Embryonic facial prominence (tissue), 1 donor: ENCODE results near the gene ZNF561.
"Not testable (repeated sequence)": the region's sequence is repeated elsewhere in the genome, so short reads cannot be mapped to it uniquely, and the experiment has no call there.

Experiments
- DNase-seq: peaks from one replicate; pipeline ENCODE4 v3.0.0-alpha.2; 2016; ENCODE audit errors: extremely low spot score

ZNF561 gene

DNA sequence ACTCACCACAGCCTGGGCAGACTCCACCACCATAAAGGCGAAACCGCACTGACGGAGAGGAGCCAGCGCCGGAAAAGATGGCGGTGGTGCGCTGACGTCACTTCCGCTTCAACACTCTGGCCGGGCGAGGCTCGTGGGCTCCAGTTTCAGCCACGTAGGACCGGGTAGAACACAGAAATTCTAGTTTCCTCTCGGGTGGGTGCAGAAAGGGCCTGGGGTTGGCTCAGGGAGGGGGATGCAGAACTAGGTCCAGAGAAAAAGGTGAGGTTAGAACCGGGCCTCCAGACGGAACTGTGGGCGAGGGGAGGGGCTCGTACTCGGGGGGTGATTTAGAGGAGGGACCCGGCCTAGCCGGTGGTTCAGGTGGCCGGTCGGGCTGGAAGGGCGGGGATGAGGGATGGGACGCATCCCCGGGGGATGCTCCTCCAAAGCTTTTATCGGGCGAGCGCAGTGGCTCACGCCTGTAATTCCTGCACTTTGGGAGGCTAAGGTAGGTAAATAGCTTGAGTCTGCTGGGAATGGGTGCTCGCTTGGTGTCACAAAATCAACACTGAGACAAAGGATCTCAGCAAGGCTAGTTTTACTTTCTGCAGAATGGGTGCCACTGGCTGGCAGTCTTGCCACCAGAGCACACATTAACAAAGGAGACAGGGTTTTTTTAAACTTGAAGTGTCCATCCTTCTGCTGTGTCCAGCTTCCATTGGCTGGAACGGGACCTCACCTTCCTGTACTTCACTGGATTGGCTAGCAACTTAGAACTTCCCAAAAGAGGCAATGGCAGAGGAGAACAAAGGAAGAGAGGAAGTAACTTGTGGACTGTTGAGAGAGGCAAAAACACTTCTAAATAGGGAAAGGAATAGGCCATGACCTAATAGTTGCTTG lies at the start of gene ZNF561:
Gene ZNF561 (minus strand): TSS at position 77 of the 882 bp plus-strand sequence. CDS start 1,776 bp downstream, outside the sequence.
- DNase-seq = peak; percentile 78

DNA sequence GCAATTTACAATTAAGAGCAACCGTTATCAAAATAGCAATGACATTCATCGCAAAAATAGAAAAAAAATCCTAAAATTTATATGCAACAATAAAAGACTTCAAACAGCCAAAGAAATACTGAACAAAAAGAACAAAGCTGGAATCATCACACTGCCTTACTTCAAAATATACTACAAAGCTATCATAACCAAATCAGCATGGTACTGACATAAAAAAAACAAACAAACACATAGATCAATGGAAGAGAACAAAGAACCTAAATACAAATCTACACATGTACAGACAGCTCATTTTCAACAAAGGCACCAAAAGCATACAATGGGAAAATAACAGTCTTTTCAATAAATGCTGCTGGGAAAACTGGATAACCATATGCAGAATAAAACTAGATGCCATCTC lies 47.5 kb upstream of the ZNF561 start:
- no peak for DNase-seq

DNA sequence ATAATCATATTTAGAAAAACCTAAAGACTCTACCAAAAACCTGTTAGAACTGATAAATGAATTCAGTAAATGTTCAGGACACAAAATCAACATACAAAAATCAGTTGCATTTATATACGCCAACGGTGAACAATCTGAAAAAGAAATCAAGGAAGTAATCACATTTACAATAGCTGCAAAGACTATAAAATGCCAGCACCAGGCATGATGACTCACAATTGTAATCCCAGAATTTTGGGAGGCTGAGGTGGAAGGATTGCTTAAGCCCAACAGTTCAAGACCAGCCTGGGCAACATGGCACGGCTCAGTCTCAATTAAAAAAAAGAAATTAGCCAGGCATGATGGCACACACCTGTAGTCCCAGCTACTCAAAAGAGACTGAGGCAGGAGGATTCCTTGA lies 46.9 kb upstream of the ZNF561 start:
- no peak for DNase-seq

DNA sequence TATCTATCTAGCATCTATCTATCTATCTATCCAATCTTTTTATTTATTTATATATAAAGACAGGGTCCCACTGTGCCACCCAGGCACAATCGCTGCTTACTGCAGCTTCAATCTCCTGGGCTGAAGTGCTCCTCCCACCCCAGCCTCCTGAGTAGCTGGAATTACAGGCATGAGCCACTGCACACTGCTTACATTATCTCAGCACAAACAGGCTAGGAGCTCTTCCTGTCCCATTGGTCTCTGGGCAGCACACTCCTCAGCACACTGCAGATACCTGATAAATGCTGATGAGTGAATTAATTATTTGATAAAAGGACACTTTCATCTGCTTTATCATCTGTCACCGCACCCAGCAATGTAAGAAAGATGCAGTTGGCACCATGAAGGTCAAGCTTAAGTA lies 37.7 kb upstream of the ZNF561 start:
- no peak for DNase-seq

DNA sequence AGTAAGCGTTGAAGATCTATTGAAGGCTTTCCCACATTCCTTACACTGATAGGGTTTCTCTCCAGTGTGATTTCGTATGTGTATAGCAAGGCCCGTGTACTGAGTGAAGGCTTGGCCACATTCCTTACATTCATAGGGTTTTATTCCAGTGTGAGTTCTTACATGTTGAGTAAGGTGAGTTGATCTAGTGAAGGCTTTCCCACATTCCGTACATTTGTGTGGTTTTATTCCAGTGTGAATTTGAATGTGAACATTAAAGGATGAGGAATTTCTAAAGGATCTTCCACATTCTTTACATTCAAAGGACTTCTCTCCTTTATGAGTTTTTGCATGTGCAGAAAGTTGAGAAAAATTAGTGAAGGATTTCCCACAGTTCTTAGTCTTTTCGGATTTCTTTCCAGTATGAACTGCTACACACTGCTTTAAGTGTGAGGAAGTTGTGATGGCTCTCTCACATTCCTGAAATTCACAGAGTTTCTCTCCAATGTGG lies 32.1 kb upstream of the ZNF561 start:
- not testable (repeated sequence) for DNase-seq

DNA sequence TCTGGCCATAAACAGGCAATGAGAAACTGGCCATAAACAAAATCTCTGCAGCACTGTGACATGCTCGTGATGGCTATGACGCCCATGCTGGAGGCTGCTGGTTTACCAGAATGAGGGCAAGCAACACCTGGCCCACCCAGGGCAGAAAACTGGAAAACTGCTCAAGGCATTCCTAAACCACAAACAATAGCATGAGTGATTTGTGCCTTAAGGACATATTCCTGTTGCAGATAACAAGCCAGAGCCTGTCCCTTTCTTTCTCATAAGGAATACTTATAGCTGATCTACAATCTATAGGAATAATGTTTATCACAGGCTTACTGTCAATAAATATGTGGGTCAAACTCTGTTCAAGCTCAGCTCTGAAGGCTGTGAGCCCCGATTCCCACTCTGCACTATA lies 30.4 kb upstream of the ZNF561 start:
- not testable (repeated sequence) for DNase-seq

DNA sequence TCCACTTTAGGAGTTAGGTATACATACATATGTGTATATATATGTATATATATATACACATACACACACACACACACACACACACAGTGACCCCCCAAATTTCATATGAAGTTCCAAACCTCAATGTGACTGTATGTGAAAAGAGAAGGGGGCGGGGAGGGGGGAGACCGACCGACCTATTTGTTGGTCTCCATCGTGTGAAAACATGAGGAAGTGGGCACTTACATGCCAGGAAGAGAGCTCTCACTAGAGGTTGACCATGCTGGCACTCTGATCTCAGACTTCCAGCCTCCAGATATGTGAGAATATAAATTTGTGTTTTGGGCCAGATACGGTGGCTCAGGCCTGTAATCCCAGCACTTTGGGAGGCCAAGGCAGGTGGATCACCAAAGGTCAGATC lies 29.3 kb upstream of the ZNF561 start:
- DNase-seq = no peak

DNA sequence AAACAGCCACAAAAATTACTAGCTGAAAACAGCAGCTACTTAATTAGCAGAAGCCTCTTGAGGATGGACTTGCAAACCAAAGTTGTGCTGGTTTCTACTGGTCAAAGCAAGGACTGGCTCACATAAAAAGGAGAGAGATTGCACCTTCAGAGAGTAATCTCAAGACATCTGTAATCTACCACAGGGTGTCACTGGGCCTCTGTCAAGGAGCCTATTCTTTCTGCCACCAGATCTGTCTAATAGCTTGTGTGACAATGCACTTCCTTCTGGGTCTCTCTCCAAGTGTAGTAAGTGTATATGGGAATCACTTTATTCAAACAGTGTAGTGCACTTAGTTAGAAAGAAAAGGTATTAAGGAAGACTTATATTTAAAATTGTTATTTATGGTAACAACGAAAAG lies 24.4 kb upstream of the ZNF561 start:
- no peak for DNase-seq

DNA sequence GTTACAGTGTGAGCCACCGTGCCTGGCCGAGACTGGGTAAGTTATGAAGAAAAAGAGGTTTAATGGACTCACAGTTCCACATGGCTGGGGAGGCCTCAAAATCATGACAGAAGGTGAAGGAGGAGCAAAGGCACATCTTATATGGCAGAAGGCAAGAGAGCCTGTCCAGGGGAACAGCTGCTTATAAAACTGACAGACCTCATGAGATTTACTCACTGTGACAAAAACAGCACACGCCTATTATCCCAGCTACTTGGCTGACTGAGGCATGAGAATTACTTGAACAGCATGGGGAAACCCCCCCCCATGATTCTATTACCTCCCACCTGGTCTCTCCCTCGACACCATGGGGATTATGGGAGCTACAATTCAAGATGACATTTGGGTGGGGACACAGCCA lies 23.4 kb upstream of the ZNF561 start:
- no peak for DNase-seq

DNA sequence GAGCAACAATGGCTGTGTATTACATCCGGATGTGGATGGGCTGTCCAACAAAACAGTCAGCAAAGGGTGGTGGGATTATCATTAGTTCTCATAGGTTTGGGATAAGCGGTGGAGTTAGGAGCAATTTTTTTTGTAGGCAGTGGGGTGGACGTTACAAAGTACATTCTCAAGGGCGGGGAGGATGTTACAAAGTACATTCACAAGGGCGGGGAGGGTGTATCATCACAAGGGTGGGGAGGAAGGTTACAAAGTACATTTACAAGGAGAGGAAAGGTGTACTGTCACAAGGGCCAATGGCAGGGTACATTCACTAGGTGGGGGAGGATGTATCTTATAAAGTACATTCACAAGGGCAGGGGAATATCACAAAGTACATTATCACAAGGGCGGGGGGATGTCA lies 20.8 kb upstream of the ZNF561 start:
- no peak for DNase-seq

DNA sequence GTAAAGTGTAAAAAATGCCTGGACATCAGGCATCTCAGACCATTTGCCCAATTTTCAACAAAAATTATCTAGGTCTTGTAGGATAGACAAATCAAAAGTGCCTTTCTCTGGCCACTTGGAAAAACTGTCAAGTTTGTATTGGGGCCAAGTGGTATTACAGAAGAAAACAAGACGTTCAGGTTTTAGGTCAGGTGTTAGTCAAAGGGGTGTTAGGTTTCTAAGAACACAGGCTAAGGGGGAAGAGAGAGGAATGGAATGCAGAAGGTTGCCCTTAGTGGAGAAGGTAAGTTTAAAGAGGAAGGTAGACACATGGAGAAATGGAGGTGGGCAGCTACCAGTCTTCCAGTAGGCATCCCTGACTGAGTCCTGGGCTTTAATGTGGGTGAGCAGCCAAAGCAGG lies 19.9 kb upstream of the ZNF561 start:
- DNase-seq = no peak

DNA sequence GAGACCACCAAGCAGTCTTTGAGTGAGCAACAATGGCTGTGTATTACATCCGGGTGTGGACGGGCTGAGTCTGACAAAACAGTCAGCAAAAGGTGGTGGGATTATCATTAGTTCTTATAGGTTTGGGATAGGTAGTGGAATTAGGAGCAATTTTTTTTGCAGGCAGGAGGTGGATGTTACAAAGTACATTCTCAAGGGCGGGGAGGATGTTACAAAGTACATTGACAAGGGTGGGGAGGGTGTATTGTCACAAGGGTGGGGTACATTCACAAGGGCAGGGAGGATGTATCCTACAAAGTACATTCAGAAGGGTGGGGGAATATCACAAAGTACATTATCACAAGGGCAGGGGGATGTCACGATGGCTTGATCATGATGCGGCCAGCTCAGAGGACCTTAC lies 15.0 kb upstream of the ZNF561 start:
- DNase-seq = no peak

DNA sequence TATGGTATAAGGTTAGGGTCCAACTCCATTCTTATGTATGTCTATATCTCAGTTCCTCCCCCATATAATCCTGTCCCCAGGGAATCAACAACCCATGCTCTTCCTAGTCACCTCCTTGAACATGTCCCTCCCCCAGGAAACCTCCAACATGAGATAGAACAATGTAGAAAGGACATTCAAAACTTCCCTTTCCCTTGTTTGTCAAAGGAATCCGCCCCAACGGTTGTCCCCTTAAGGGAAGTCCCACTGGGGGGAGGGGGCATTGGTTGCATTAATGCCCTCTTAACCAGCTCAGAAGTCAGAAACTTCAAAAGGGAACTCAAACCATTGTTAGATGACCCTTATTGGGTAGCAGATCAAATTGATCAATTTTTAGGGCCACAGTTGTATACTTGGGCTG lies 6.8 kb upstream of the ZNF561 start:
- no peak for DNase-seq

DNA sequence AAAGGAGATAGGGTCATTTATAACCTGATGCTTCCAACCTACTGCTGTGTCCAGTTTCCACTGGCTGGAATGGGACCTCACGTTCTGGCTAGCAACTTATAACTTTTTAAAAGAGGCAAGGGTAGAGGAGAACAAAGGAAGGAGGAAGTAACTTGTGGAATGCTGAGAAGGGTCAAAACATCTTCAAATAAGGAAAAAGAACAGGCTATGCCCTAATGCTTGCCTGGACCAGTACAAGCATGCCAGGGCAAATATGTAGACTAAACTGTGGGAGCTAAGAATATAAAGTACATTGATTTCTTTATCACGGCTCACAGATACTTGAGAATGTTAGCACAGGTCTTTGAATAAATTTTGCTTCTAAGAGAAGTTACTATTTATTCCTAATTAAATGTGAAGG lies 1.5 kb upstream of the ZNF561 start:
- DNase-seq = no peak

DNA sequence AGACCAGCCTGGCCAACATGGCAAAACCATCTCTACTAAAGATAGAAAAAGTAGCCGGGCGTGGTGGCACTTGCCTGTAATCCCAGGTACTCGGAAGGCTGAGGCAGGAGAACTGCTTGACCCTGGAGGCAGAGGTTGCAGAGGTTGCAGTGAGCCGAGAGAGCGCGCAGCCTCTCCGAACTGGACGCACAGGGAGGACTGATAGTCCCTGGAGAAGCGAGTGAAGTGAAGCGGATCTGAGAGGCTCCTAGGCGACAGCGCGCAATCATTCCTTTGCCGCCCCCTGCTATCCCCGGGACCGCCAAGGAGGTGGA lies 233 bp downstream of the ZNF561 start:
- no peak for DNase-seq

DNA sequence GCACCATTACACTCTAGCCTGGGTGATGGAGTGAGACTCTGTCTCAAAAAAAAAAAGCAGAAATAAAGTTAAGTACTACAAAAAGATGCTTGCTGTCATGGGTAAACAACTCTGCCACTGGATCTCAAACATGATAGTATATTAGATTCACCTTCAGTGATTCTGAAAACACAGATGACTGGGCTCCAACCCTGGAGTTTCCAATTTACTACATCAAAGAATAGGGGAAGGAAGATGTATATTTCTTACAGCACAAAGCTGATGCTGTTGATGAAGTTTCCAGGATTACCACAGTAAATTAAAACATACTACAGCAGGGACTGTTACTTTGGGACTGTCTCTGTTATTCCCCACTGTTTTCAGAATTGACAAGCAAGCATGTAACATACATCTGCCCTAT lies 5.2 kb downstream of the ZNF561 start:
- DNase-seq = no peak

DNA sequence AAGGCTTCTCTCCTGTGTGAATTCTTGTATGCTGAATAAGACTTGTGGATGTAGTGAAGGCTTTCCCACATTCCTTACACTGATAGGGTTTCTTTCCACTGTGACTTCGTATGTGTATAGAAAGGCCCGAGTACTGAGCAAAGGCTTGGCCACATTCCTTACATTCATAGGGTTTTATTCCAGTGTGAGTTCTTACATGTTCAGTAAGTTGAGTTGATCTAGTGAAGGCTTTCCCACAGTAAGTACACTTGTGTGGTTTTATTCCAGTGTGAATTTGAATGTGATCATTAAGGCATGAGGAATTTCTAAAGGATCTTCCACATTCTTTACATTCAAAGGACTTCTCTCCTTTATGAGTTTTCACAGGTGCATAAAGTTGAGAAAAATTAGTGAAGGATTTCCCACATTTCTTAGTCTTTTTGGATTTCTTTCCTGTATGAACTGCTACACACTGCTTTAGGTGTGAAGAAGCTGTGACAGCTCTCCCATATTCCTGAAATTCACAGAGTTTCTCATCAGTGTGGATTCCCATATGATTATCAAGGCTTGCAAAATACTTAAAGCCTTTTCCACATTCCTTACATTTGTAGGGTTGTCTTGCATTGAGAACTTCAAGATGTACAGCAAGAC lies 10.4 kb downstream of the ZNF561 start:
- DNase-seq = no peak

DNA sequence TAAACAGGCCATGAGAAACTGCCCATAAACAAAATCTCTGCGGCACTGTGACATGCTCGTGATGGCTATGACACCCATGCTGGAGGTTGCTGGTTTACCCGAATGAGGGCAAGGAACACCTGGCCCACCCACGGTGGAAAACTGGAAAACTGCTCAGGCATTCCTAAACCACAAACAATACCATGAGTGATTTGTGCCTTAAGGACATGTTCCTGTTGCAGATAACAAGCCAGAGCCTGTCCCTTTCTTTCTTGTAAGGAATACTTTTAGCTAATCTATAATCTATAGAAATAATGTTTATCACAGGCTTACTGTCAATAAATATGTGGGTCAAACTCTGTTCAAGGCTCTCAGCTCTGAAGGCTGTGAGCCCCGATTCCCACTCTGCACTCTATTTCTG lies 12.1 kb downstream of the ZNF561 start:
- DNase-seq = no peak

DNA sequence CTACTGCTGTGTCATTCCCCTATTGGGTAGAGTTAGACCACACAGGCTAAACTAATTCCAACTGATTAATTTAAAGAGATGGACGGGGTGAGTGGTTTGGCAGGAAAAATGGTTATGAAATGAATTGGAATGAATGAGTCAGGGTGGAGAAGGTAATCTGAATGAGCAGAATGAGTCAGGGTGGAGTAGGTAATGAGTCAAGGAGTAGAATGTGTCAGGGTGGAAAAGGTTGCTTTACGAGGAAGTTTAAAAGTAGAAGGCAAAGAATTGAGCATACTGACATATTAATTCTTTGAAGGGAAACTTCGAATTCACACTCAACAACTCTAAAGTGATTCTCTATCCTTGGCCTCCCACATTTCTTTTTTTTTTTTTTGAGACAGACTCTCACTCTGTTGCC lies 24.0 kb downstream of the ZNF561 start:
- DNase-seq = no peak

DNA sequence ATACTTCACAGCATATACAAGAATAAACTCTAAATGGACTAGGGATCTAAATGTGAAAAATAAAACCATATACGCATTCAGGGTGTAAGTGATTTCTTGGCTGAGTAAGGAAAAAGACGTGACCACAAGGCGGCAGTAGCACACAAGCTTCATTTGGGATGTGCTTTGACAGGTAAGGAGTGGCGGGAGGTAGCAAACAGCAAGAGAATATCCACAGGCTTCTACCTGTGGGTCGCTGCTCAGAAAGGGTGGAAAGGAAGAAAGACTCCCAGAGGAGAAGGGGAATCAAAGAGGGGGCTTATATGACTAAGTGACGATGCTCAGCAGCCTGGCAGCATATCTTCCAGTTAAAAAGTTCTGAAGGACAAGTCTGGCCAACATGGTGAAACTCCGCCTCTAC lies 34.3 kb downstream of the ZNF561 start:
- peak; percentile 50 for DNase-seq

DNA sequence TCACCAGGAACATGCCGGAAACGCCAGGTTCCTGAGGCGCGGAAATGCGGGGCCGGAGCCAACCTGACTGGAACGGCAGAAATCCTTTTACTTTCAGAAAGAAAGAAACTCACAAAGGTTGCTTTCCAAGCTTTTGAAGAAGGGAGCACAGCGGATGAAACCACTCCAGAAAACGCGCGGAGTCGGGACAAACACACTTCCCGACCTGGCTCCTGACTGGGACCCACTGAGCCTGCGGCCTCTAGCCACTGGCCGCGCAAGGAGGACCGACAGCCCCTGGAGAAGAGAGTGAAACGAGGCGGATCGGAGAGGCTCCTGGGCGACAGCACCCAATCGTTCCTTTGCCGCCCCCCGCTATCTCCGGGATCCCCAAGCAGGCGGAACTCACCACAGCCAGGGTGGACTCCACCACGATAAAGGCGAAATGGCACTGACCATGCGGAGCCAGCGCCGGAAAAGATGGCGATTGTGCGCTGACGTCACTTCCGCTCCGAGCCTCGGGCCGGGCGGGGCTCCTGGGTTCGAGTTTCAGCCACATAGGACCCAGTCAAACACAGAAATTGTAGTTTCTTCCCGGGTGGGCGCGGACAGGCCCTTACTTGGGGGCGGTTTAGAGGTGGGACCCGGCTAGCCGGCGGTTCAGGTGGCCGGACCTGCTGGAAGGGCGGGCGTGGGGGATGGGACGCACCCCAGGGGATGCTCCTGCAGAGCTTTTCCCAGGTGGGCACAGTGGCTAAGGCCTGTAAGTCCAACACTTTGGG lies 36.8 kb downstream of the ZNF561 start, which contains the start of gene ZNF121:
Gene ZNF121 (minus strand): TSS at position 432 of the 761 bp plus-strand sequence. CDS start 16,407 bp downstream, outside the sequence.
- DNase-seq = peak; percentile 79

DNA sequence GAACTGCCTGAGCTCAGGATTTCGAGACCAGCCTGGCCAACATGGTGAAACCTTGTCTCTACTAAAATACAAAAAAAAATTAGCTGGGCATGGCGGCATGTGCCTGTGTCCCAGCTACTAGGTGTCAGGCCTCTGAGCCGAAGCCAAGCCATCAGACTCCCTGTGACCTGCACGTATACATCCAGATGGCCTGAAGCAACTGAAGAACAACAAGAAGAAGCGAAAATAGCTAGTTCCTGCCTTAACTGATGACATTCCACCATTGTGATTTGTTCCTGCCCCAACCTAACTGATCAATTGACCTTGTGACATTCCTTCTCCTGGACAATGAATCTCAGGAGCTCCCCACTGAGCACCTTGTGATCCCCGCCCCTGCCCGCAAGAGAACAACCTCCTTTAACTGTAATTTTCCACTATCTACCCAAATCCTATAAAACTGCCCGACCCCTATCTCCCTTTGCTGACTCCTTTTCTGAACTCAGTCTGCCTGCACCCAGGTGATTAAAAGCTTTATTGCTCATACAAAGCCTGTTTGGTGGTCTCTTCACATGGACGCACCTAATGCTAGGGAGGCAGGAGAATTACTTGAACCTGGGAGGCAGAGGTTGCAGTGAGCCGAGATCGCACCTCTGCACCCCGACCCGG lies 38.8 kb downstream of the ZNF561 start:
- DNase-seq = not testable (repeated sequence)
